Measurements from ENCODE around the gene POLDIP2. TPM values are rescaled to one million over a fixed set of nuclear protein-coding genes. Genes with fewer than 3 reads are reported as not detected.

The POLDIP2 gene
- total and polyA plus RNA-seq, 2 of the 4 experiments (the other 2 are of a cell fraction) = 66.7 to 77.8 TPM

DNA sequence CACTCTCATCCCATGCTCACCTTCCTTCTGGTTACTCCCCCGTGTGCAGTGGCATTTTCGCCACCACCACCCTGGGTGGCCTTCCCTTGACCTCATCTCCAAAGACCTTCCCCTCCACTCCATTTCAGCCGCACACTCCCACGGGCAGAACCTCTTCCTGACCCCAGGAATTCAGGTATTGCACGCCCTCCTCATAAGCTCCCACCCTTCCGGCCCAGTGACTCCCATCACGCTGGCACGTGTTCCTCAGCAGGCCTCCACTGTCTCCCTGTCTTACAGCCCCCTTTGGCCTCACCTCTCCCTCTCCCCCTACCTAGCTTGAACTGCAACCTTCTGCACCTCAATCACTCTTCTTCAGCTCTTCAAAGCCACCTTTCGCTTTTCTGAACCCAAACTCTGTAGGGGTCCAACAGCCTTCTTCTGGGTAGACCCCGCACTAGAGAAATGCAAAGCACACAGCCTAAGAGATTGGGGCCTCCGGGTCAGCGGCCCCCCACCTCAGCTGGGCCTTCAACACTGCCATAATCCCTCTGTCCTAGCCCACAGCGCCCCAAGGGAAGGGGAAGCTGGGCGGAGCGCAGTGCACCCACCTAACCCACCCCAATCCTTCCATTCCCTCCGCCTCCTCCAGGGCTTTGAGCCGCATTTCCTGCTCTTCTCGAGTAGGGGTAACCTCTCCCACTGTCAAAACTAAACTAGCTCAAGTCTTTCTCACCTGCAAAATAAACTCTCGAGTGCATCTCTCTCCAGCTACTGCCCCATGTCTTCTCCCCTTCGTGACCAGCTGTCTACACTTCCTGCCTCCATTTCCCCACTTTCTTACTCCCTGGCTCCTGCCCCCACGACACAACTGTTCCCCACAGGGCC is 40.0 kb downstream of the POLDIP2 start (continued):
- no peak for TF ChIP-seq RFX5 (IDR thresholded peaks at IDR 0.05; ENCODE audit: low read depth, low read length)
- no peak for TF ChIP-seq BHLHE40 (IDR thresholded peaks at IDR 0.05; ENCODE audit: low read depth, low read length)

DNA sequence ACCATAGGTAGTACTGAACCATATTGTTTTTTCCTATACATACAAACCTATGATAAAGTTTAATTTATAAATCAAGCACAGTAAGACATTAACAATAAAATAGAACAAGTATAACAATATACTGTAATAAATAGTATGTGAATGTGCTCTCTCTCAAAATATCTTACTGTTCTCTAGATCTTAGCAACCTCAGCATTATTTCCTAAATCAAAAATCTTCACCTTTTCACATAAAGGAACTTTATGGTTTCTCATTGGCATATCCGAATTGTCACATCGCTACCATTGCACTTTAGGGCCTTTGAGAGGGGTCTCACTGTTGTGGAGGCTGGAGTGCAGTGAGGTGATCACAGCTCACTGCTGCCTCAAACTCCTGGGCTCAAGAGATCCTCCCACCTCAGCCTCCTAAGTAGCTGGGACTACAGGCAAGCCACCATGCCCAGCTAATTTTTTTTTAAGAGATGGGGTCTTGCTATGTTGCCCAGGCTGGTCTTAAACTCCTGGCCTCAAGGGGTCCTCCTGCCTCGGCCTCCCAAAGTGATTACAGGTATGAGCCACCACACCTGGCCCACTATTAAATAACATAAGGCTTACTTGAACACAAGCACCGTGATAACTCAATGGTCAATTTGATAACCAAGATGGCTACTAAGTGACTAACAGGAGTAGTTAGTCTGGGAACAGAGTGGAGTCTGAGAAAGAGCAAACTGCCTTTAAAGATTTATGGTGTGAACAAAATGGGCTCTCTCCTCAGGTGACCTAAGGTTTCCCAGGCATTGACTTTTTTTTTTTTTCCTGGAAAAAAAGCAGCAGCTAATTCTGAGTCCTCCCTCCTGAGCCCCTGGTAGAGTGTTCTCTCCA is 41.3 kb downstream of the POLDIP2 start:
- Histone ChIP-seq H2BK120ac (ENCODE audit: low read depth, low read length) (no peak overlapping the region), H2AFZ (replicated peaks; ENCODE audit: low read length, poor library complexity) (no peak overlapping the region), H2BK5ac (ENCODE audit: low read depth, low read length, poor library complexity, severe bottlenecking) (no peak overlapping the region), H3K79me1 (ENCODE audit: low read depth in 1 of 2, low read length in 2 of 2) (peaks cover 13 to 19% of the 10 kb centered on the region in 2 experiments; a peak in 3 of 4 replicates), H3K9me3 (ENCODE audit: control insufficient read depth, insufficient read depth, low read length) (no peaks in the 10 kb centered on the region), H2BK20ac (ENCODE audit: low read depth, low read length) (no peak overlapping the region), H3K4me3 (ENCODE audit: insufficient read depth, low read depth, low read length) (no peak overlapping the region), H3K14ac (replicated peaks; ENCODE audit: low read depth, low read length) (no peak overlapping the region), H3K27me3 (ENCODE audit: control insufficient read depth, insufficient read depth, low read length) (peaks cover 2% of the 10 kb centered on the region), H2AK5ac (ENCODE audit: low read depth, low read length) (no peak overlapping the region), H3K4me1 (ENCODE audit: control insufficient read depth, insufficient read depth, low read length) (peaks cover 4% of the 10 kb centered on the region; the same call in 1 of the 2 replicates), H4K91ac (ENCODE audit: insufficient read depth, low read depth, low read length) (no peak overlapping the region), H3K9ac (ENCODE audit: low read depth, low read length) (no peak overlapping the region), H3K23ac (ENCODE audit: low read depth, low read length) (no peak overlapping the region), H3K18ac (ENCODE audit: low read depth, low read length) (no peak overlapping the region), H3K56ac (ENCODE audit: extremely low read depth, insufficient read depth, low read length) (no peak overlapping the region), H3K27ac (ENCODE audit: insufficient read depth, low read length) (no peak overlapping the region), H4K20me1 (ENCODE audit: insufficient read depth, low read length) (no peaks in the 10 kb centered on the region), H3K36me3 (ENCODE audit: control insufficient read depth, insufficient read depth, low read length) (no peaks in the 10 kb centered on the region), H3K9me1 (ENCODE audit: insufficient read depth, low read length) (peaks cover 3% of the 10 kb centered on the region; the same call in 1 of the 2 replicates), H3K4ac (ENCODE audit: low read depth, low read length) (no peak overlapping the region), H3K4me2 (ENCODE audit: low read depth, low read length) (no peak overlapping the region), H2AK9ac (replicated peaks; ENCODE audit: low read depth, low read length, poor library complexity) (no peak overlapping the region), H4K5ac (ENCODE audit: low read depth, low read length) (no peak overlapping the region), H4K8ac (ENCODE audit: low read depth in 2 of 2, low read length in 2 of 2) (no peak overlapping the region), H2BK15ac (ENCODE audit: low read depth, low read length) (no peak overlapping the region)
- no TSS peak for BruUV-seq (replicated peaks)
- intact Hi-C loops (cut with micrococcal nuclease) (loop anchor here (5.0 kb wide), 1 partner anchor 424 kb away; the partner anchor contains the start of gene LYRM9), dilution Hi-C loops (cut with HindIII; ENCODE audit: low sequenced_read_pairs, unreplicated experiment) (no loop called here), in situ Hi-C loops (cut with MboI; ENCODE audit: low sequenced_read_pairs) (no loop called here)
- no CpG with 5 or more reads among the region's 4 CpGs for WGBS, 2 experiments (ENCODE audit: extremely low coverage in 2 of 2, insufficient read length in 1 of 2)
- ATAC-seq (ENCODE audit: low read depth) (no peak), DNase-seq (no peak)
- POLR2A ChIA-PET (ENCODE audit: unreplicated experiment) = no interaction called here
- CTCF ChIA-PET = no interaction called here
- TF ChIP-seq NFE2L2 (IDR thresholded peaks at IDR 0.05; ENCODE audit: low read depth, low read length) (no peak), CEBPB (IDR thresholded peaks at IDR 0.05; ENCODE audit: low read depth, low read length) (no peak), POLR2A (IDR thresholded peaks at IDR 0.05; ENCODE audit: low read depth, low read length) (no peak), MAFK (IDR thresholded peaks at IDR 0.05; ENCODE audit: low read depth, low read length) (peak; percentile 61), RFX5 (IDR thresholded peaks at IDR 0.05; ENCODE audit: low read depth, low read length) (no peak)

All from IMR-90 (cell line).